T-helper 1 cell (primary cell): Measurements from ENCODE around the gene GZF1.

ENCODE experiments used
- DNase-seq, 5 donors: peaks; one replicate each; pipeline ENCODE4 v3.0.0-alpha.2; 2012 to 2020

Gene GZF1

GRCh38 chr20:23370274-23370673 lies 8.3 kb downstream of the GZF1 start:
- no peak for DNase-seq

GRCh38 chr20:23370873-23371272 lies 8.9 kb downstream of the GZF1 start:
- DNase-seq = no peak

- DNase-seq = no peak
Observed at GRCh38 chr20:23371496-23371895, 9.5 kb downstream of the GZF1 start.

- DNase-seq = no peak
Observed at GRCh38 chr20:23374441-23374840, 12.5 kb downstream of the GZF1 start.

- no peak for DNase-seq
Observed at GRCh38 chr20:23375827-23376226, 13.8 kb downstream of the GZF1 start.

- DNase-seq = no peak
Observed at GRCh38 chr20:23379772-23380171, 17.8 kb downstream of the GZF1 start.

- DNase-seq = no peak
Observed at GRCh38 chr20:23381876-23382275, 19.9 kb downstream of the GZF1 start.

GRCh38 chr20:23386304-23387117 lies 24.5 kb downstream of the GZF1 start:
- DNase-seq = no peak

GRCh38 chr20:23387118-23387443 lies 25.1 kb downstream of the GZF1 start:
- no peak for DNase-seq

- DNase-seq = no peak
Observed at GRCh38 chr20:23390091-23390774, 28.3 kb downstream of the GZF1 start.

GRCh38 chr20:23391707-23392310 lies 29.8 kb downstream of the GZF1 start:
- no peak for DNase-seq

- no peak for DNase-seq
Observed at GRCh38 chr20:23393996-23394775, 32.2 kb downstream of the GZF1 start.

- DNase-seq = no peak
Observed at GRCh38 chr20:23396950-23397627, 35.1 kb downstream of the GZF1 start.

- peak in 1 of 5 donors; percentile 52 for DNase-seq
Observed at GRCh38 chr20:23397961-23398360, 36.0 kb downstream of the GZF1 start.

- DNase-seq = peak in 1 of 5 donors; percentile 83
Observed at GRCh38 chr20:23399568-23400241, 37.7 kb downstream of the GZF1 start.

- no peak for DNase-seq
Observed at GRCh38 chr20:23401051-23401450, 39.1 kb downstream of the GZF1 start.

- DNase-seq = no peak
Observed at GRCh38 chr20:23403751-23404150, 41.8 kb downstream of the GZF1 start.

- no peak for DNase-seq
Observed at GRCh38 chr20:23404196-23404595, 42.2 kb downstream of the GZF1 start.

GRCh38 chr20:23406880-23407279 lies 44.9 kb downstream of the GZF1 start:
- no peak for DNase-seq

- DNase-seq = peak in 2 of 5 donors; percentile 9 to 36
Observed at GRCh38 chr20:23407781-23408464, 45.9 kb downstream of the GZF1 start.

GRCh38 chr20:23408957-23409356 lies 47.0 kb downstream of the GZF1 start:
- no peak for DNase-seq
